ENCODE data around the gene EXOC3L4. TPM values are rescaled to one million over a fixed set of nuclear protein-coding genes. Genes with fewer than 3 reads are reported as not detected.
A peak's percentile ranks its signal among the peaks of the same experiment; 100 is the strongest.
"Not testable (repeated sequence)": the region's sequence is repeated elsewhere in the genome, so short reads cannot be mapped to it uniquely, and the experiment has no call there.

EXOC3L4 gene
- total RNA-seq, 1 donor, result not detected

GRCh38 chr14:103155010-103155409 is 60.5 kb downstream of the EXOC3L4 start:
- no peak for TF ChIP-seq CTCF (IDR thresholded peaks at IDR 0.05; ENCODE audit: insufficient read depth, low read length)
- DNase-seq (ENCODE audit: low read depth), result peak; percentile 69

GRCh38 chr14:103155416-103155815 is 60.9 kb downstream of the EXOC3L4 start:
- not testable (repeated sequence) for H3K4me3 ChIP-seq (ENCODE audit: low read depth, low read length); DNase-seq (ENCODE audit: low read depth)

More at GRCh38 chr14:103155010-103155409, 60.5 kb downstream of the EXOC3L4 start:
- no peak overlapping the region for H3K4me3 ChIP-seq (ENCODE audit: low read depth, low read length)

GRCh38 chr14:103155826-103156394 is 61.4 kb downstream of the EXOC3L4 start:
- H3K4me3 ChIP-seq (ENCODE audit: low read depth, low read length), result no peak overlapping the region
- no peak for TF ChIP-seq CTCF (IDR thresholded peaks at IDR 0.05; ENCODE audit: insufficient read depth, low read length)
- DNase-seq (ENCODE audit: low read depth), result no peak

- TF ChIP-seq CTCF (IDR thresholded peaks at IDR 0.05; ENCODE audit: insufficient read depth, low read length), result no peak
- H3K4me3 ChIP-seq (ENCODE audit: low read depth, low read length), result no peak overlapping the region
- DNase-seq (ENCODE audit: low read depth), result no peak
These were observed 62.3 kb downstream of the EXOC3L4 start for GRCh38 chr14:103156651-103157378.

GRCh38 chr14:103157969-103158368 is 63.4 kb downstream of the EXOC3L4 start:
- H3K4me3 ChIP-seq (ENCODE audit: low read depth, low read length), result no peak overlapping the region
- no peak for TF ChIP-seq CTCF (IDR thresholded peaks at IDR 0.05; ENCODE audit: insufficient read depth, low read length)
- DNase-seq (ENCODE audit: low read depth), result no peak

- H3K4me3 ChIP-seq (ENCODE audit: low read depth, low read length), result no peak overlapping the region
- no peak for TF ChIP-seq CTCF (IDR thresholded peaks at IDR 0.05; ENCODE audit: insufficient read depth, low read length)
- DNase-seq (ENCODE audit: low read depth), result no peak
These were observed 64.2 kb downstream of the EXOC3L4 start for GRCh38 chr14:103158688-103159087.

Other genes with a start within 250 kb of the EXOC3L4 start
- gene AMN, start 172.1 kb upstream of the EXOC3L4 start, total RNA-seq (ENCODE audit: low replicate concordance), result not detected in 2 replicates
- 60.2 and 78.4 TPM in 2 replicates for gene CDC42BPB, start 37.2 kb upstream of the EXOC3L4 start, total RNA-seq (ENCODE audit: low replicate concordance)
- gene LBHD2, start 10.5 kb upstream of the EXOC3L4 start, total RNA-seq (ENCODE audit: low replicate concordance), result not detected in 2 replicates
- gene TNFAIP2, start 28.7 kb downstream of the EXOC3L4 start, total RNA-seq (ENCODE audit: low replicate concordance), result 44.5 and 120 TPM in 2 replicates
- 322 and 328 TPM in 2 replicates for gene EIF5, start 239.5 kb downstream of the EXOC3L4 start, total RNA-seq (ENCODE audit: low replicate concordance)